Midbrain (tissue), 1 donor: Measurements from ENCODE around the gene TGFBR1.
"Not testable (repeated sequence)": the region's sequence is repeated elsewhere in the genome, so short reads cannot be mapped to it uniquely, and the experiment has no call there.

Source experiments
- DNase-seq: peaks from one replicate; lab custom pipeline; 2025; lab: John Stamatoyannopoulos, UW

TGFBR1 gene

DNA sequence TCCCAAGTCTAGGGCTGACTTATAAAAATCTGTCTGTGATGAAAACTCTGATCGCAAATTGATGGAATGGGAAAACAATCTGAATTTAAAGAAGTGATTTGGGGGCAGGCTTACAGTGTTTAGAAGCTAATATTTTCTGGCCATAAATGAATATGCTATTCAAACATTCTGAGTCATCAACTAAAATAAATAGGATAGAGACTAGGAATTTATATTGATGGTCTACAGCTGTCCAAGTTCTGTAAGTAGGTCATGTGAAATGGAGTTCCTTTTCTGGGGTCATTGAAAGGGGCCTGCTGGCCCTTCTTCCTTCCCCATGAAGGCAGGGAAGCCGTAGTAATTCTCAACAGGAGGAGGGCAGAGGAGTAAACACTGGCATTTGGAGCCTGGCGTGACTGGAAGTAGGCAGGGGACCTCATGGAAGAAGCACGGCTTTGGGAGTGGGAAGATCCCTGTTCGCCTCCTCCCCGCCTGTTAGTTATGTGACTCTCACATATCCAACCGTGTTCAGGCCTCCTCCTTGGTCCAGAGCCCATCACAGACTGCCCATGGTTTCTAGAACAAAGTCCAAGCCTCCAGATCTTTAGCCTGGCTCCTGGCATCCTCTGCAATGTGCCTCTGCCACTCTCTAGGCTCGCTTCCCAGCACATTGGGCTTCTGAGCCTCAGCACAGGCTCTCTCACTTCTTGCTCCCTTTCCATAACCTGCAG is 85.1 kb downstream of the TGFBR1 start:
- no peak for DNase-seq

DNA sequence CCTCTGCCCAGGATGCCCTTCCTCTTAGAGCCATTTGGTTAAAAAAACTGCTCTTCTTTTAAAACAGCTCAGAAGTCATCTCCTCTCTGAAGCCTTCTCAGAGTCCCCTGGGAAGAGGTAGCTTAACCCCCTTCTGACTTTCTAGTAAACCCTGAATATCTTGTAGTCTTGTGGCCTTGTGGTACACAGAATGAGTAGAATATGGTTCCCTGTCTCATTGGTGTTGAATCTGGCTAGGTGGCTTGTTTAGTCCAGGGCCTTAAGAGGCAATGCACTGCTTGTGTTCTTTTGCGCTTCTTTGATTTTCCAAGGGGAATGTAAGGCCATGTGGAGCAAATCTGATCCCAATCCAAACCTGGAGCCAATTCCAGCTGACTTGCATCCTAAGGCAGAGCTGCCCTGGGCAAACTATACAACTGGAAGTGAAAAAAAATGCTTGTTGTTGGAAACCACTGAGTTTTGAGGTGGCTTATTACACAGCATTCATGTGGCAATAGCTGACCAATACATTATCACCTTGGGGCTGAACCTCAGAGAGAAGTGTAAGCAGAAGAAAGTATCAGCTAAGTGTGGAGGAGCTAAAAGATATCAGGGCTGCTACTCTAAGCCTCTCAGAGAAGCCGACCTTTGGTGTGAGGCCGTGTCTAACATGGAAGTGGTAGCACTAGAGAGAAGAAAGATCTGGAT is 85.8 kb downstream of the TGFBR1 start:
- no peak for DNase-seq

DNA sequence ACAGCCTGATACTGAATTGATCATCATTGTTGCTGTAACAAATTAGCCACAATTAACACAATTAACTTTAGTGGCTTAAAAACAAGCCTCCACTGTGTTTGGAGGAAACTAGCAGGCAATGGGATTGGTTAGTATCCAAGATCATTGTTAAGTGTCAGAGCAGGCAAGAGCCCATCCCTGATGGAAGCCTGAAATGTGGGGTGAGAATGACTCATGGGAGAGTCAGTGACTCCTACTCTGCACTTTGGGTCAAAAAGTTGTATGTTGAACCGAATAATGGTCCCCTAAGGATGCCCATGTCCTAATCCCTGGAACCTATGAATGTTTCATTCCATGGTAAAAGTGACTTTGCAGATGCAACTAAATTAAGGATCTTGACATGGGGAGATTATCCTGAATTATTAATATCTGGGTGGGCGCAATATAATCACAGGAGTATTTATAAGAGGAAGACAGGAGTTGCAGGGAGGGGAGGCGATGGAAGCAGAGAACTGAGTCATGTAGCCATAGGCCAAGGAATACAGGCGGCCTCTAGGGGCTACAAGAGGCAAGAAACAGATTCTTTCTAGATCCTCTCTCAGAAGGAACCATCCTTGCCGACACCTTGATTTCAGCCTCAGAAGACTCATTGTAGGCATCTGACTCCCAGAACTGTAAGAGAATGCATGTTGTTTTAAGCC is 88.0 kb downstream of the TGFBR1 start:
- no peak for DNase-seq

DNA sequence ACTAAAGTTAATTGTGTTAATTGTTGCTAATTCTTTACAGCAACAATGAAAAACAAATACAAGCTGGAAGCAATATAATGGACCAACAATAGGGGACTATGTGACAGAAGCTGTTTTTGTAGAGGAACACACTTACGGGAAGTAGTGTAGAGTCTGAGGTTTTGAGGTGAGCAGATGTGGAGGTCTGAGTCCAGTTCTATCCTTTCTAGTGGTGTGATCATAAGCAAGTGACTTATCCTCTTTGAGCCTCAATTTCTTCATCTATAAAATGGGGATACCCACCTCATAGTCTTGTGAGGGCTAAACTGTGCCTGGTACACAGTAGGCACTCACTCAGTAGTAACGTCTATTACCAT is 88.5 kb downstream of the TGFBR1 start:
- DNase-seq = no peak

DNA sequence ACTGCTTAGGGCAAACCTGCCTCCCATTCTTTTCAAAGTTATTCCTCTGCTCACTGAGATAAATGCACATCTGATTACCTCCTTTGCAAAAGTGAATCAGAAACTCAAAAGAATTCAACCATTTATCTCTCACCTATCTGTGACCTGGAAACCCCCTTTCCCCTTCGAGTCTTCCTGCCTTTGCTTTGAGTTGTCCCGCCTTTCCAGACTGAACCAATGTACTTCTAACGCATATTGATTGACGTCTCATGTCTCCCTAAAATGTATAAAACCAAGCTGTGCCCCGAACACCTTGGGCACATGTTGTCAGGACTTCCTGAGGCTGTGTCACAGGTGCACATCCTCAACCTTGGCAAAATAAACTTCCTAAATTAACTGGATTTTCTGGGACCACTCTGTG is 91.6 kb downstream of the TGFBR1 start:
- DNase-seq = not testable (repeated sequence)

DNA sequence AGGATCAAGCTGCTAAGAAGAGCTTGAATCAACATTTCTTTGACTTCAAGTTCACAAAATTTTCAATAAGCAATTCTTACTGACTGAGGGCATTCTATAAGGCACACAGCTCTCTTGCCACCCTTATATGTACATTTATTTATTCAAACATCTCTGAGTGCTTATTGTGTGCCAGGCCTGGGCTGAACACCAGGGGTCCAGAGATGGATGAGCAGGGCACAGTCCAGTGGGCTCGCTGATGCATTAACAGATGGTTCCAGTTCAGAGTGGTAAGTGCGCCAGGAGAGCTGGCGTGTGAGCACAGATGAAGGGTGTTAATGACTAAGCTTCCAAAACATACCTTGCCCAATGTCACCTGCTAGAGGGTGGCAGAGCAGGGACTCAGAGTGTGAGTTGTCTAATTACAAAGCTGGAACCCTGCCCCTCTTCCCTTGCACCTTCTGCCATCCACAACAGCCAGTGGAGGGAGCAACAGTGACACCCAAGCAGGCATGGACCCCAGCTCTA is 92.3 kb downstream of the TGFBR1 start:
- no peak for DNase-seq

DNA sequence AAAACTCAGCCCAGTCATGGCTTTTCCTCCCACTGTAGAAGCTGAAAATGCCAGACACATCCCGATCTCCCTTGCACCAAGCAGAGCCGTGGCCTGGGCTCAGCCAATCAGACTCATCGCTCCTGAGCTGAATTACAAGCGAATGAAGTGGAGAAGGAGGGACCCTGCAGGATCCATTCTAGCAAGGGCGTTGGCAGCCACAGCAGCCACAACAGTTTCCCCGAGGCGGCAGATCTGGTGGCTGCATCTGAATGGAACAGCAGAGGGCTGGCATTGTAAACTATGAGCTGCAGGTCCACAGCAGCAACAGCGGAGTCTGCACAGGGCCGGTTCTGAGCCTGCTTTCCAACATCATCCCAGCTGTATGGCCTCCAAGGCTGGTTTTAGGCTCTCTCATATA is 93.1 kb downstream of the TGFBR1 start:
- DNase-seq = peak; percentile 0

DNA sequence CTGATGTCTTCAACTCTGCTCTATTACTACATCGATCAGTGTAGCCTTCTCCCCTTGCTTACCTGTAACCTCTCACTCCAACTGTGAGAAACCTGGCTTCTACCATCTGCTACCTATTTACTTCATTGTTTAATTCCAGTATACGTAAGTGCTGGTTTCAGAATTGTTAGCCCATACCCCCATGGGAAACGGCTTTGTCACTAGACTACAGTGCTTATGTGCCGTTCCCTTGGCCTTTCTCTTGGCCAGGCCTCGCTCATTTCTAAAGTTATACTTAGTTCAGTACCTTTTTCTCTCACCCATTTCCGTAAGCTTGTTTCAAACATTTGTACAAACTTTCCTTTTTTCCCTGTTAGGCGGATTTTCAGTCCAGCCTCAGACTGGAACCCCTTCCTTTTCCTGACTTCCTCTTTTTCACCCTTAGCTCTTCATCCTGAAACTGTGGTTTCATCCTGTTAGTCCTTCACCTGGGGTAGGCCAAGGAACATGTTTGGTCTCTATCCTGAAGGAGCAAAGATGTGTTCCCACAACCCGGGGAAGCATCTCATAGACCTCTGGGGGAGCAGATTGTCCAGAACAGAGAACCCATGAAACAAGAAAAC is 95.1 kb downstream of the TGFBR1 start:
- DNase-seq = no peak

DNA sequence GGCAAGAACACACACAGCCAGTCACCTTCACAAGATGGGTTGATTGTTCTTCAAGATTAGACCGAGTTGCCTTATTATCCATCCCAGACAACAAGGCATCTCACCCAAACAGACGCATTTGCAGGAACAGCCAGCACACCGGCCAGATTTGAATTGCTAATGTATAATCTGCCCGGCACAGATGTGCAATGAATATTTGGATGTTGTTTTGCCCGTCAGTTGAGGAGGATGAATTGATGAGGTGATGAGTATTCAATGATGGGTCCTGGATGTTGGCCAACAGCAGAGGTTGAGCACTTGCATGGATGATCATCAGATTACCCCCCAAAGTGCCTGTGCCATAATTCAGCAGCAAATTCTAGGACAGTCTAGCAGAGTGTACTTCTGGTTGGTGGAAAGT is 96.7 kb downstream of the TGFBR1 start:
- no peak for DNase-seq
